Activated T-helper 17 cell treated with anti-CD3 and anti-CD28 coated beads, Interleukin-2, amount 50 U/mL, for 72 hours (primary cell): Measurements from ENCODE around the gene ACYP1. TPM values are rescaled to one million over a fixed set of nuclear protein-coding genes. Genes with fewer than 3 reads are reported as not detected.

Experiments
- ATAC-seq: fragments of 150-1000 bp; cut with Tn5 transposase; replicated peaks from 2 replicates; pipeline ENCODE4 v1.10.0; 2021; ENCODE audit warnings: mild to moderate bottlenecking, moderate library complexity
- H3K27ac Mint-ChIP-seq: one replicate; pipeline ENCODE4 v1.8.0; 2022; ENCODE audit warnings: mixed read lengths
- H3K27me3 Mint-ChIP-seq: one replicate; pipeline ENCODE4 v1.8.0; 2022; ENCODE audit warnings: mixed read lengths
- H3K36me3 Mint-ChIP-seq: one replicate; pipeline ENCODE4 v1.8.0; 2022; ENCODE audit warnings: low read depth, mild to moderate bottlenecking, mixed read lengths
- H3K4me1 Mint-ChIP-seq: one replicate; pipeline ENCODE4 v1.8.0; 2022; ENCODE audit warnings: mixed read lengths
- H3K4me3 Mint-ChIP-seq: one replicate; pipeline ENCODE4 v1.8.0; 2022; ENCODE audit warnings: mild to moderate bottlenecking, mixed read lengths
- H3K9me3 Mint-ChIP-seq: one replicate; pipeline ENCODE4 v1.8.0; 2022; ENCODE audit warnings: mixed read lengths
- total RNA-seq, 2 donors: library from RNA; stranded (reverse); gene quantifications; one replicate each; pipeline ENCODE4 v1.2.3, GENCODE V29; 2022

Gene ACYP1
- total RNA-seq, 2 donors from 2014 or later = 43.4 to 52.8 TPM

GRCh38 chr14:75040959-75041358, 22.9 kb downstream of the ACYP1 start:
- Mint-ChIP-seq H3K27me3 (no peaks in the 10 kb centered on the region), H3K36me3 (peaks cover 90% of the 10 kb centered on the region), H3K9me3 (no peaks in the 10 kb centered on the region), H3K4me1 (peaks cover 22% of the 10 kb centered on the region), H3K27ac (no peak overlapping the region), H3K4me3 (no peak overlapping the region)
- no peak for ATAC-seq

DNA sequence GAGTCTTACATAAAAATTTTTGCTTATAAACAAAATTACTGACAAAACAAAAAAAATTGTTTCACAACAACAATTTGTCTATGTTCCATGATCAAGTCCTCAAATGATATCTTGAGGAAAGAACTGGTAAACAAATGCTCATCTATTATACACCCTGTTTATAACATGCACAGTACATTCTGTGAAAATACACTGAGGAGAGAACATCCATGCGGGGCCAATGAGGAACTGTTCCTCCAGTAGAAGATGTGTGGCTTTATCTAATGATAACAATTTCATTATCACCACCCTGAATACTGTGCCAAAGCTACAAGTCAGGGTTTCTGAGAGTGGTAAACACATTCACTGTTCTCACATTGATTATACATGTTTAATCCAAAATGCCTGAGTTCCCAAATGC, 23.3 kb downstream of the ACYP1 start:
- H3K36me3 Mint-ChIP-seq = peaks cover 94% of the 10 kb centered on the region
- H3K27me3 Mint-ChIP-seq = no peaks in the 10 kb centered on the region
- H3K9me3 Mint-ChIP-seq = no peaks in the 10 kb centered on the region
- H3K4me3 Mint-ChIP-seq = no peak overlapping the region
- H3K27ac Mint-ChIP-seq = no peak overlapping the region
- H3K4me1 Mint-ChIP-seq = peaks cover 18% of the 10 kb centered on the region
- ATAC-seq = no peak

GRCh38 chr14:75032939-75033338, 30.9 kb downstream of the ACYP1 start:
- no peak overlapping the region for H3K27ac Mint-ChIP-seq
- no peak for ATAC-seq
- no peaks in the 10 kb centered on the region for H3K27me3 Mint-ChIP-seq
- no peaks in the 10 kb centered on the region for H3K9me3 Mint-ChIP-seq
- peaks cover 5% of the 10 kb centered on the region for H3K4me1 Mint-ChIP-seq
- H3K36me3 Mint-ChIP-seq = peaks cover 96% of the 10 kb centered on the region
- H3K4me3 Mint-ChIP-seq = no peak overlapping the region

DNA sequence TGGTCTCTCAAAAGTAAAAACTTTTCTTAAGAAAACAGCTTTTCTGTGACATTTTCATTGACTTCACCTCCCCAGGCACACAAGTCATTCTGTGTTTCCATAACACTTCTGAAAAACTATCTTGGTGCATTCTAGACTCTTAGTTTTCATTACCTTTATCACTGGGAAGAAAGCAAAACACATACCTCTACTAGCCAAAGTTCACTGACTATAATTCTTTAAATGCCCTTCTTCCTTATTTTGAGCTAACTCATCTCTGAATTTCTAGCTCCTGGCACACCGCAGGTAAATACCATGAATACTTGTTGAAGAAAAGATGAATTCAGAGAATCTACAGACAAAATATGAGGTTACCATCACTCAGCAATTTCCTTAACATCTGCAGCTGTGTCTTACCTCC, 33.7 kb downstream of the ACYP1 start:
- no peak for ATAC-seq
- Mint-ChIP-seq H3K36me3 (peaks cover 75% of the 10 kb centered on the region), H3K27me3 (no peaks in the 10 kb centered on the region), H3K9me3 (no peaks in the 10 kb centered on the region), H3K27ac (peak overlapping the region; percentile 3), H3K4me1 (no peaks in the 10 kb centered on the region), H3K4me3 (no peak overlapping the region)

DNA sequence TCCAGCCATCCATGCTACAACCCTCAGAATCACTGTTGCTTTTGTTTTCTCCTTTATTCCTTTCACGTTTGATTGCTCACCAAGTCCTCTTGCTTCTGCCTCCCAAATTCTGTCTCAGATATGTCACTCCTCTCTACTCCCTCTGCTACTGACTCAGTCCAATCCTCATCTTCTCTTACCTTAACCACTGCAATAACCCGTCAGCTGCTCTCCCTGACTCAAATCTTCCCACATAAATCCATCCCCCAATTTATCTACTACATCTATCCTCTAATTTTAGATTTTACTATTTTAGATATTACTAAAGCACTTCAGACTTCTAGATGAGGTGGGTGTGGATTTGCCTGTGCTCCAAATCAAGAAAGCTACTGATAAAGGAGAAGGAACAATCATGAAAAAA, 37.9 kb downstream of the ACYP1 start:
- Mint-ChIP-seq H3K4me3 (no peak overlapping the region), H3K27ac (no peak overlapping the region), H3K27me3 (no peaks in the 10 kb centered on the region), H3K4me1 (no peaks in the 10 kb centered on the region), H3K9me3 (no peaks in the 10 kb centered on the region), H3K36me3 (peaks cover 61% of the 10 kb centered on the region)
- no peak for ATAC-seq

- no peak overlapping the region for H3K4me3 Mint-ChIP-seq
- no peaks in the 10 kb centered on the region for H3K9me3 Mint-ChIP-seq
- no peaks in the 10 kb centered on the region for H3K27me3 Mint-ChIP-seq
- no peak for ATAC-seq
- H3K36me3 Mint-ChIP-seq = peaks cover 59% of the 10 kb centered on the region
- H3K4me1 Mint-ChIP-seq = no peaks in the 10 kb centered on the region
- H3K27ac Mint-ChIP-seq = no peak overlapping the region
Measured at GRCh38 chr14:75025082-75025481, 38.7 kb downstream of the ACYP1 start.

DNA sequence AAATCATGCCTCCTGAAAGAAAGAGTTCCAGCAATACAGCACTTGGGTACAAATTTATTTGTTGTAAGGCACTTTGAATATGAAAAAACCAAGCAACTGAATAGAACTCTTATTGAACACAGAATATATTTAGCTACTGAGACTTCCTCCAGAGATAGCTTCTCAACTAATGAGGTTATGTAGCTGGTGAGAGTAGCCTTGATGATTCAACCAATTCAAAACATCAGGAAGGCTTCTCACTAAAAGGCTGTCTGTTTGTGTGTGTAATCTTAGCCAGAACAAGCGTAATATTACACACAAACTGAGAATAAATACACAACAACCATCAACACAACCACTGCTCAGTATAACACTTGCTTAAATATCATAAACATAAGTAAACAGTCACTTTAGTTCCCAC, 40.7 kb downstream of the ACYP1 start:
- no peak overlapping the region for H3K4me3 Mint-ChIP-seq
- peaks cover 59% of the 10 kb centered on the region for H3K36me3 Mint-ChIP-seq
- H3K4me1 Mint-ChIP-seq = no peaks in the 10 kb centered on the region

GRCh38 chr14:75022655-75023054, 41.2 kb downstream of the ACYP1 start:
- Mint-ChIP-seq H3K36me3 (peaks cover 59% of the 10 kb centered on the region), H3K4me3 (no peak overlapping the region), H3K27me3 (no peaks in the 10 kb centered on the region), H3K9me3 (no peaks in the 10 kb centered on the region), H3K4me1 (no peaks in the 10 kb centered on the region), H3K27ac (no peak overlapping the region)
- no peak for ATAC-seq

More for the DNA sequence above, 40.7 kb downstream of the ACYP1 start:
- H3K27ac Mint-ChIP-seq = no peak overlapping the region
- H3K27me3 Mint-ChIP-seq = no peaks in the 10 kb centered on the region
- no peak for ATAC-seq
- no peaks in the 10 kb centered on the region for H3K9me3 Mint-ChIP-seq

GRCh38 chr14:75018694-75019093, 45.1 kb downstream of the ACYP1 start:
- H3K9me3 Mint-ChIP-seq = no peaks in the 10 kb centered on the region
- H3K27ac Mint-ChIP-seq = no peak overlapping the region
- H3K4me1 Mint-ChIP-seq = no peaks in the 10 kb centered on the region
- H3K4me3 Mint-ChIP-seq = no peak overlapping the region
- H3K36me3 Mint-ChIP-seq = peaks cover 93% of the 10 kb centered on the region
- H3K27me3 Mint-ChIP-seq = no peaks in the 10 kb centered on the region
- ATAC-seq = no peak

- Mint-ChIP-seq H3K27me3 (no peaks in the 10 kb centered on the region), H3K36me3 (peaks cover 96% of the 10 kb centered on the region), H3K9me3 (no peaks in the 10 kb centered on the region), H3K27ac (no peak overlapping the region), H3K4me1 (peaks cover 7% of the 10 kb centered on the region), H3K4me3 (no peak overlapping the region)
- ATAC-seq = no peak
Measured at GRCh38 chr14:75016815-75017214, 47.0 kb downstream of the ACYP1 start.

- no peaks in the 10 kb centered on the region for H3K9me3 Mint-ChIP-seq
- no peaks in the 10 kb centered on the region for H3K27me3 Mint-ChIP-seq
- no peak for ATAC-seq
- H3K4me1 Mint-ChIP-seq = peaks cover 14% of the 10 kb centered on the region
- peaks cover 94% of the 10 kb centered on the region for H3K36me3 Mint-ChIP-seq
- H3K27ac Mint-ChIP-seq = no peak overlapping the region
- H3K4me3 Mint-ChIP-seq = no peak overlapping the region
Measured at GRCh38 chr14:75015496-75015895, 48.3 kb downstream of the ACYP1 start.

- Mint-ChIP-seq H3K9me3 (no peaks in the 10 kb centered on the region), H3K27ac (no peak overlapping the region), H3K27me3 (no peaks in the 10 kb centered on the region), H3K36me3 (peaks cover 94% of the 10 kb centered on the region), H3K4me1 (peaks cover 14% of the 10 kb centered on the region), H3K4me3 (no peak overlapping the region)
- no peak for ATAC-seq
Measured at GRCh38 chr14:75013290-75013689, 50.5 kb downstream of the ACYP1 start.

- peak overlapping the region; percentile 11 for H3K4me3 Mint-ChIP-seq
- H3K27me3 Mint-ChIP-seq = no peaks in the 10 kb centered on the region
- peaks cover 14% of the 10 kb centered on the region for H3K4me1 Mint-ChIP-seq
- H3K27ac Mint-ChIP-seq = peak overlapping the region; percentile 20
- ATAC-seq = peak; percentile 96
- peaks cover 94% of the 10 kb centered on the region for H3K36me3 Mint-ChIP-seq
- H3K9me3 Mint-ChIP-seq = no peaks in the 10 kb centered on the region
Measured at GRCh38 chr14:75011356-75011994, 52.3 kb downstream of the ACYP1 start.

DNA sequence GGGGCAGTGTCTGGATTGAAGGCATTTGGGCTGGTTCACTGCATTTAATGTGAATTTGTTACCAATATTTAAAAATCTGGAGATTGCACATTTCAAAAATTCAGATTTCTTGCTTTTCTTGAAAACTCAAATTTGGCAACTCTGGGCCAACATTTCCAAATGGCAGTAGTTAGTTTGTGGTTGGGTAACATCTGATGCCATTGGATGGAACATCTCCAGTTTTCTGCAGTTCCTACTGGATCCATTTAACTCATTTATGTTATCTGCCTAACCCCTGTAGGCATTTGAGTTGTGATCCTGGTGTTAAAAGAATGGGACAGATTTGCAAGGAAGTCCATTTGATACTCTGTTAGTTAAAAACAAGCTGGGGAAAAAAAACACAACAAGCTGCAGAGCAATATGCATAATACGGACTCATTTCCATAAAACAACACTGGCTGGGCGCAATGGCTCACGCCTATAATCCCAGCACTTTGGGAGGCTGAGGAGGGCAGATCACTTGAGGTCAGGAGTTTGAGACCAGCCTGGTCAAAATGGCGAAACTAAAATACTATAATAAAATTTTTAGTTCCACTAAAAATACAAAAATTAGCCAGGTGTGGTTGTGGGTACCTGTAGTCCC, 53.2 kb downstream of the ACYP1 start:
- no peak overlapping the region for H3K4me3 Mint-ChIP-seq
- H3K36me3 Mint-ChIP-seq = peaks cover 94% of the 10 kb centered on the region

GRCh38 chr14:75009176-75009575, 54.6 kb downstream of the ACYP1 start:
- peaks cover 24% of the 10 kb centered on the region for H3K4me1 Mint-ChIP-seq
- H3K9me3 Mint-ChIP-seq = no peaks in the 10 kb centered on the region
- H3K4me3 Mint-ChIP-seq = no peak overlapping the region
- H3K36me3 Mint-ChIP-seq = peaks cover 97% of the 10 kb centered on the region
- ATAC-seq = no peak
- no peaks in the 10 kb centered on the region for H3K27me3 Mint-ChIP-seq
- peak overlapping the region; percentile 28 for H3K27ac Mint-ChIP-seq

More for the DNA sequence above, 53.2 kb downstream of the ACYP1 start:
- Mint-ChIP-seq H3K27ac (peak overlapping the region; percentile 20), H3K27me3 (no peaks in the 10 kb centered on the region), H3K4me1 (peaks cover 14% of the 10 kb centered on the region), H3K9me3 (no peaks in the 10 kb centered on the region)
- ATAC-seq = no peak
